ENCODE results near the gene FCRL6.

FCRL6 gene

GRCh38 chr1:159835356-159835755, 33.2 kb downstream of the FCRL6 start:
- Mint-ChIP-seq H3K9me3 (no peaks in the 10 kb centered on the region), H3K27ac (no peak overlapping the region), H3K27me3 (ENCODE audit: low read depth) (no peaks in the 10 kb centered on the region), H3K4me1 (ENCODE audit: low read depth) (peaks cover 5% of the 10 kb centered on the region), H3K4me3 (no peak overlapping the region), H3K36me3 (ENCODE audit: low read depth) (no peaks in the 10 kb centered on the region)
- DNase-seq (ENCODE audit: low spot score), result no peak

GRCh38 chr1:159835862-159836525, 33.8 kb downstream of the FCRL6 start:
- no peak overlapping the region for H3K4me3 Mint-ChIP-seq
- no peaks in the 10 kb centered on the region for H3K9me3 Mint-ChIP-seq
- no peak for DNase-seq (ENCODE audit: low spot score)
- H3K27ac Mint-ChIP-seq, result no peak overlapping the region
- H3K36me3 Mint-ChIP-seq (ENCODE audit: low read depth), result no peaks in the 10 kb centered on the region
- no peaks in the 10 kb centered on the region for H3K27me3 Mint-ChIP-seq (ENCODE audit: low read depth)
- H3K4me1 Mint-ChIP-seq (ENCODE audit: low read depth), result peaks cover 5% of the 10 kb centered on the region

- Mint-ChIP-seq H3K9me3 (no peaks in the 10 kb centered on the region), H3K36me3 (ENCODE audit: low read depth) (no peaks in the 10 kb centered on the region), H3K27me3 (ENCODE audit: low read depth) (peaks cover 2% of the 10 kb centered on the region), H3K27ac (no peak overlapping the region), H3K4me1 (ENCODE audit: low read depth) (peaks cover 5% of the 10 kb centered on the region), H3K4me3 (no peak overlapping the region)
- no peak for DNase-seq (ENCODE audit: low spot score)
Measured at GRCh38 chr1:159838715-159839114, 36.6 kb downstream of the FCRL6 start.

GRCh38 chr1:159839116-159839849, 37.1 kb downstream of the FCRL6 start:
- Mint-ChIP-seq H3K27me3 (ENCODE audit: low read depth) (peaks cover 7% of the 10 kb centered on the region), H3K27ac (no peak overlapping the region)

GRCh38 chr1:159841749-159842148, 39.6 kb downstream of the FCRL6 start:
- H3K4me3 Mint-ChIP-seq, result no peak overlapping the region
- no peak for DNase-seq (ENCODE audit: low spot score)
- H3K27ac Mint-ChIP-seq, result no peak overlapping the region
- H3K4me1 Mint-ChIP-seq (ENCODE audit: low read depth), result peaks cover 5% of the 10 kb centered on the region
- no peaks in the 10 kb centered on the region for H3K36me3 Mint-ChIP-seq (ENCODE audit: low read depth)
- H3K9me3 Mint-ChIP-seq, result no peaks in the 10 kb centered on the region
- peaks cover 12% of the 10 kb centered on the region for H3K27me3 Mint-ChIP-seq (ENCODE audit: low read depth)

More at GRCh38 chr1:159839116-159839849, 37.1 kb downstream of the FCRL6 start:
- DNase-seq (ENCODE audit: low spot score), result no peak
- H3K4me3 Mint-ChIP-seq, result no peak overlapping the region
- peaks cover 5% of the 10 kb centered on the region for H3K4me1 Mint-ChIP-seq (ENCODE audit: low read depth)
- no peaks in the 10 kb centered on the region for H3K9me3 Mint-ChIP-seq
- no peaks in the 10 kb centered on the region for H3K36me3 Mint-ChIP-seq (ENCODE audit: low read depth)

- Mint-ChIP-seq H3K9me3 (no peaks in the 10 kb centered on the region), H3K4me3 (no peak overlapping the region), H3K27me3 (ENCODE audit: low read depth) (peaks cover 16% of the 10 kb centered on the region), H3K36me3 (ENCODE audit: low read depth) (no peaks in the 10 kb centered on the region), H3K4me1 (ENCODE audit: low read depth) (peaks cover 8% of the 10 kb centered on the region), H3K27ac (no peak overlapping the region)
- no peak for DNase-seq (ENCODE audit: low spot score)
Measured at GRCh38 chr1:159843459-159843858, 41.3 kb downstream of the FCRL6 start.

- H3K36me3 Mint-ChIP-seq (ENCODE audit: low read depth), result no peaks in the 10 kb centered on the region
- H3K27me3 Mint-ChIP-seq (ENCODE audit: low read depth), result peaks cover 19% of the 10 kb centered on the region
- H3K9me3 Mint-ChIP-seq, result no peaks in the 10 kb centered on the region
- no peak for DNase-seq (ENCODE audit: low spot score)
- peaks cover 6% of the 10 kb centered on the region for H3K4me1 Mint-ChIP-seq (ENCODE audit: low read depth)
- no peak overlapping the region for H3K27ac Mint-ChIP-seq
- H3K4me3 Mint-ChIP-seq, result no peak overlapping the region
Measured at GRCh38 chr1:159845751-159846629, 43.8 kb downstream of the FCRL6 start.

- no peak overlapping the region for H3K27ac Mint-ChIP-seq
- H3K9me3 Mint-ChIP-seq, result no peaks in the 10 kb centered on the region
- DNase-seq (ENCODE audit: low spot score), result no peak
- H3K36me3 Mint-ChIP-seq (ENCODE audit: low read depth), result no peaks in the 10 kb centered on the region
- H3K4me1 Mint-ChIP-seq (ENCODE audit: low read depth), result peaks cover 6% of the 10 kb centered on the region
- peaks cover 19% of the 10 kb centered on the region for H3K27me3 Mint-ChIP-seq (ENCODE audit: low read depth)
- no peak overlapping the region for H3K4me3 Mint-ChIP-seq
Measured at GRCh38 chr1:159847231-159847630, 45.1 kb downstream of the FCRL6 start.

GRCh38 chr1:159848326-159848725, 46.2 kb downstream of the FCRL6 start:
- Mint-ChIP-seq H3K27ac (no peak overlapping the region), H3K27me3 (ENCODE audit: low read depth) (peaks cover 19% of the 10 kb centered on the region), H3K4me1 (ENCODE audit: low read depth) (peaks cover 10% of the 10 kb centered on the region), H3K9me3 (no peaks in the 10 kb centered on the region), H3K4me3 (no peak overlapping the region), H3K36me3 (ENCODE audit: low read depth) (no peaks in the 10 kb centered on the region)
- no peak for DNase-seq (ENCODE audit: low spot score)

- Mint-ChIP-seq H3K4me1 (ENCODE audit: low read depth) (peaks cover 15% of the 10 kb centered on the region), H3K27ac (no peak overlapping the region), H3K9me3 (no peaks in the 10 kb centered on the region)
Measured at GRCh38 chr1:159849626-159850366, 47.6 kb downstream of the FCRL6 start.

GRCh38 chr1:159851407-159851806, 49.2 kb downstream of the FCRL6 start:
- no peak for DNase-seq (ENCODE audit: low spot score)
- no peak overlapping the region for H3K4me3 Mint-ChIP-seq

More at GRCh38 chr1:159849626-159850366, 47.6 kb downstream of the FCRL6 start:
- Mint-ChIP-seq H3K27me3 (ENCODE audit: low read depth) (peaks cover 11% of the 10 kb centered on the region), H3K4me3 (no peak overlapping the region), H3K36me3 (ENCODE audit: low read depth) (no peaks in the 10 kb centered on the region)
- DNase-seq (ENCODE audit: low spot score), result no peak

GRCh38 chr1:159853417-159854115, 51.4 kb downstream of the FCRL6 start:
- Mint-ChIP-seq H3K27ac (no peak overlapping the region), H3K27me3 (ENCODE audit: low read depth) (peaks cover 10% of the 10 kb centered on the region), H3K36me3 (ENCODE audit: low read depth) (no peaks in the 10 kb centered on the region), H3K4me1 (ENCODE audit: low read depth) (peaks cover 17% of the 10 kb centered on the region), H3K9me3 (no peaks in the 10 kb centered on the region), H3K4me3 (peak overlapping the region; percentile 76)
- no peak for DNase-seq (ENCODE audit: low spot score)

More at GRCh38 chr1:159851407-159851806, 49.2 kb downstream of the FCRL6 start:
- Mint-ChIP-seq H3K4me1 (ENCODE audit: low read depth) (peaks cover 20% of the 10 kb centered on the region), H3K27ac (no peak overlapping the region), H3K36me3 (ENCODE audit: low read depth) (no peaks in the 10 kb centered on the region), H3K9me3 (no peaks in the 10 kb centered on the region), H3K27me3 (ENCODE audit: low read depth) (peaks cover 14% of the 10 kb centered on the region)

- Mint-ChIP-seq H3K27ac (no peak overlapping the region), H3K36me3 (ENCODE audit: low read depth) (no peaks in the 10 kb centered on the region)
Measured at GRCh38 chr1:159854116-159854692, 52.0 kb downstream of the FCRL6 start.

More at GRCh38 chr1:159854116-159854692, 52.0 kb downstream of the FCRL6 start:
- no peak for DNase-seq (ENCODE audit: low spot score)
- Mint-ChIP-seq H3K4me1 (ENCODE audit: low read depth) (peaks cover 17% of the 10 kb centered on the region), H3K27me3 (ENCODE audit: low read depth) (peaks cover 10% of the 10 kb centered on the region), H3K4me3 (peak overlapping the region; percentile 76), H3K9me3 (no peaks in the 10 kb centered on the region)
